MCF 10A (cell line): ENCODE measurements around the gene CABLES1. TPM values are rescaled to one million over a fixed set of nuclear protein-coding genes. Genes with fewer than 3 reads are reported as not detected.

ENCODE experiments used
- BruUV-seq: library from RNA; stranded (reverse); fragments of 400-500 nt; replicated peaks from 2 replicates; lab custom pipeline; 2021; lab: Mats Ljungman, UMichigan
- CTCF ChIA-PET: fragments of 300-600 bp; sonication (Branson Sonifier 250); formaldehyde crosslinking; extraction: SDS; loops from one replicate; lab custom pipeline; 2021; ENCODE audit warnings: antibody characterized with exemption, inconsistent platforms; lab: Yijun Ruan, JAX
- POLR2A ChIA-PET: fragments of 300-600, 350-650 bp; sonication (Branson Sonifier 250); formaldehyde crosslinking; extraction: SDS; loops from one replicate; lab custom pipeline; 2020; ENCODE audit warnings: antibody characterized with exemption, inconsistent platforms; lab: Yijun Ruan, JAX
- DNase-seq: peaks from one replicate; pipeline ENCODE4 v3.0.0-alpha.2; 2018; ENCODE audit not compliant: unreplicated experiment
- H3K27ac Mint-ChIP-seq: one replicate; pipeline ENCODE4 v1.8.0; 2022; ENCODE audit warnings: mild to moderate bottlenecking, low read depth, mixed read lengths; ENCODE audit not compliant: unreplicated experiment
- H3K27me3 Mint-ChIP-seq: one replicate; pipeline ENCODE4 v1.8.0; 2022; ENCODE audit warnings: mixed read lengths; ENCODE audit not compliant: insufficient read depth, unreplicated experiment
- H3K36me3 Mint-ChIP-seq: one replicate; pipeline ENCODE4 v1.8.0; 2022; ENCODE audit warnings: mild to moderate bottlenecking, moderate library complexity, mixed read lengths; ENCODE audit not compliant: insufficient read depth, unreplicated experiment
- H3K4me1 Mint-ChIP-seq: one replicate; pipeline ENCODE4 v1.8.0; 2022; ENCODE audit warnings: mixed read lengths; ENCODE audit not compliant: insufficient read depth, unreplicated experiment
- H3K4me3 Mint-ChIP-seq: one replicate; pipeline ENCODE4 v1.8.0; 2022; ENCODE audit warnings: mild to moderate bottlenecking, moderate library complexity, mixed read lengths; ENCODE audit not compliant: unreplicated experiment
- H3K9me3 Mint-ChIP-seq: one replicate; pipeline ENCODE4 v1.8.0; 2022; ENCODE audit warnings: mixed read lengths; ENCODE audit not compliant: unreplicated experiment
- CTCF ChIP-seq: fragments of 200-600 bp; IDR thresholded peaks from one replicate; pipeline ENCODE4 v1.8.0; 2022; ENCODE audit warnings: antibody characterized with exemption, mild to moderate bottlenecking; ENCODE audit not compliant: unreplicated experiment
- intact Hi-C: fragments of 100-400 bp; cut with micrococcal nuclease; formaldehyde crosslinking; loops from 2 replicates; pipeline ENCODE4 v1.14.1; 2022
- total RNA-seq: library from RNA; stranded (reverse); gene quantifications from 2 replicates; pipeline ENCODE4 v1.2.3, GENCODE V29; 2022

Gene CABLES1
- total RNA-seq, 1 experiment from 2014 or later: 3.2 TPM

DNA sequence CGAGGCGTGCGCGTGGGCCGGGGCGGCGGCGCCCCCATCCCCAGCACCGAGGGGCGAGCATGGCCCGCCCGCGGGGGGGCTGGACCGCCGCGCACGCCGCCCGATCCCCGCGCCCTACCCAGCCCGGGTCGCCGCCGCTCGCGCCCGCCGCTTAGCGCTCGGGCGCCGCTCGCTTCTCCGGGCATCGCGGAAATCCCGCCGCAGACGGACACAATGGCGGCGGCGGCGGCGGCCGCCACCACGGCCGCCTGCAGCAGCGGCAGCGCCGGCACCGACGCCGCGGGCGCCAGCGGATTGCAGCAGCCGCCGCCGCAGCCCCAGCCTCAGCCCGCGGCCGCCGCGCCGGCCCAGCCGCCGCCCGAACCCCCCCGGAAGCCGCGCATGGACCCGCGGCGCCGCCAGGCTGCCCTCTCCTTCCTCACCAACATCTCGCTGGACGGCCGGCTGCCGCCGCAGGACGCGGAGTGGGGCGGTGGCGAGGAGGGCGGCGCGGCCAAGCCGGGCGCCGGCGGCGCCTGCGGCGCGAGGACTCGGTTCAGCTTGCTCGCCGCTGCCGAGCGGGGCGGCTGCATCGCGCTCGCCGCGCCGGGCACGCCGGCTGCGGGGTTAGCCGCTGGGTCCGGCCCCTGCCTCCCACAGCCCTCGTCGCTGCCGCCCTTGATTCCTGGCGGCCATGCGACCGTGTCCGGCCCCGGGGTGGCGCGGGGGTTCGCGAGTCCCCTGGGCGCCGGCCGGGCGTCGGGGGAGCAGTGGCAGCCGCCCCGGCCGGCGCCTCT lies 453 bp downstream of the CABLES1 start:
- Mint-ChIP-seq H3K36me3 (no peaks in the 10 kb centered on the region), H3K9me3 (no peaks in the 10 kb centered on the region), H3K27me3 (no peaks in the 10 kb centered on the region), H3K4me3 (peak overlapping the region; percentile 80), H3K27ac (peak overlapping the region; percentile 79), H3K4me1 (peaks cover 21% of the 10 kb centered on the region)
- no TSS peak for BruUV-seq
- ChIA-PET CTCF (interaction anchor here (0.6 to 3.5 kb wide), 4 partner anchors 11 to 379 kb away, joined by 3 to 51 read pairs (median 4); no protein-coding TSS in a partner anchor), POLR2A (interaction anchor here (0.5 to 3.8 kb wide), 11 partner anchors 8 to 327 kb away, joined by 3 to 44 read pairs (median 4); partner anchors contain the start of gene RIOK3)
- TF ChIP-seq CTCF: no peak
- DNase-seq: peak; percentile 33
- intact Hi-C loops: loop anchor here (2.0 to 10.0 kb wide), 3 partner anchors 103 to 449 kb away; partner anchors contain the start of gene NPC1

GRCh38 chr18:23136326-23137096 lies 1.2 kb downstream of the CABLES1 start:
- intact Hi-C loops: loop anchor here (10.0 kb wide), 2 partner anchors 118 to 448 kb away; partner anchors contain the start of gene NPC1
- Mint-ChIP-seq H3K9me3 (no peaks in the 10 kb centered on the region), H3K4me3 (peak overlapping the region; percentile 80), H3K36me3 (no peaks in the 10 kb centered on the region), H3K27ac (no peak overlapping the region), H3K27me3 (no peaks in the 10 kb centered on the region), H3K4me1 (peaks cover 21% of the 10 kb centered on the region)
- ChIA-PET POLR2A (interaction anchor here (0.5 to 3.8 kb wide), 5 partner anchors 20 to 326 kb away, joined by 3 to 44 read pairs (median 3); no protein-coding TSS in a partner anchor), CTCF (interaction anchor here (0.6 to 0.7 kb wide), 2 partner anchors 10 to 126 kb away, joined by 3 to 4 read pairs; no protein-coding TSS in a partner anchor)
- BruUV-seq: no TSS peak
- DNase-seq: no peak
- TF ChIP-seq CTCF: no peak

- BruUV-seq: TSS peak; percentile 38
- Mint-ChIP-seq H3K4me1 (peaks cover 21% of the 10 kb centered on the region), H3K4me3 (peak overlapping the region; percentile 80), H3K36me3 (no peaks in the 10 kb centered on the region), H3K27me3 (no peaks in the 10 kb centered on the region), H3K27ac (no peak overlapping the region), H3K9me3 (no peaks in the 10 kb centered on the region)
- ChIA-PET POLR2A (interaction anchor here (0.6 to 1.5 kb wide), 3 partner anchors 270 to 318 kb away, joined by 3 to 4 read pairs (median 3); partner anchors contain the start of gene RIOK3), CTCF (interaction anchor here (1.0 to 1.3 kb wide), 2 partner anchors 106 to 242 kb away, joined by 3 read pairs; no protein-coding TSS in a partner anchor)
- intact Hi-C loops: loop anchor here (10.0 kb wide), 2 partner anchors 118 to 448 kb away; partner anchors contain the start of gene NPC1
- no peak for TF ChIP-seq CTCF
- no peak for DNase-seq
Observed at GRCh38 chr18:23137097-23137635, 1.9 kb downstream of the CABLES1 start.
